PFSK-1 (cell line): ENCODE measurements around the gene CHIC1.

ENCODE experiments used
- FOXP2 ChIP-seq: optimal IDR thresholded peaks from 2 replicates; pipeline ENCODE3; 2011; ENCODE audit warnings: borderline replicate concordance, control low read depth, inconsistent platforms; ENCODE audit not compliant: insufficient read depth; ENCODE audit errors: extremely low read length, extremely low read depth
- POLR2AphosphoS5 ChIP-seq: IDR thresholded peaks from 2 replicates; pipeline ENCODE4 v1.6.1; 2012; ENCODE audit warnings: low read depth, mild to moderate bottlenecking, control low read depth, low read length, moderate library complexity
- TAF1 ChIP-seq: IDR thresholded peaks from 2 replicates; pipeline ENCODE4 v1.6.1; 2012; ENCODE audit warnings: low read length, control low read depth, borderline replicate concordance; ENCODE audit not compliant: insufficient read depth
- TF ChIP-seq, protein P1 (sequence below), 2 experiments: IDR thresholded peaks; 2 replicates each; pipeline versions ENCODE4 v1.6.1 to v1.8.0; 2011 to 2012; ENCODE audit warnings: low read depth in 2 of 2, low read length in 2 of 2, control low read depth in 1 of 2, inconsistent platforms in 1 of 2, mild to moderate bottlenecking in 1 of 2, moderate library complexity in 1 of 2; ENCODE audit not compliant: insufficient read depth in 1 of 2

DNA sequence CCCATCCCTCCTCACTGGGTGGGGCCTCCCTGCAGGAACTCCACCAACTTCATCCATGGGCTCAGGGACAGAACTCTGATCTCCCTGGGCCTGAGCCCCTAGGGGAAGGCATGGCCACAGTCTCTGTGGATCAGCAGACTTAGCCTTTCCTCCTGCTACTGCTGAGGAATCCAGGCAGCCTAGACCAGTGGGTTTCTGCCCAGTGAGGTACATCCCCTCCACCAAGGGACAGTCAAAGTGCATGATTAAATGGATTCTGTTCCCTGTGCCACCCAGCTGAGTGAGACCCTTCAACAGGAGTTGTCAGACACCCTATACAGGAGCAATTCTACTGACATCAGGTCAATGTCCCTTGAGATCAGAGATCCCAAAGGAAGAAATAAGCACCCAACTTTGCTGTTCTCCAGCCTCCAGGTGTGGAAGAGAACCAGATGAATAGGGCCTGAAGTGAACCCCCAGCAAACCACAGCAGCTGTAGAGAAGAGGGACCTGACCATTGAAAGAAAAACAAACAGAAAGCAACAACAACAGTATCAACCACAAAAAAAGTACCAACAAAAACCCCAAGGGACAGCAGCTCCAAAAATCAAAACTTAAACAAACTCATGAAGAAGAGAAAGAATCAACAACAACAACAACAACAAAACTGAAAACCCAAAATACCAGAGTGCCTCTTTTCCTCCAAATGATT, 84.8 kb downstream of the CHIC1 start:
- TF ChIP-seq, protein P1, sequence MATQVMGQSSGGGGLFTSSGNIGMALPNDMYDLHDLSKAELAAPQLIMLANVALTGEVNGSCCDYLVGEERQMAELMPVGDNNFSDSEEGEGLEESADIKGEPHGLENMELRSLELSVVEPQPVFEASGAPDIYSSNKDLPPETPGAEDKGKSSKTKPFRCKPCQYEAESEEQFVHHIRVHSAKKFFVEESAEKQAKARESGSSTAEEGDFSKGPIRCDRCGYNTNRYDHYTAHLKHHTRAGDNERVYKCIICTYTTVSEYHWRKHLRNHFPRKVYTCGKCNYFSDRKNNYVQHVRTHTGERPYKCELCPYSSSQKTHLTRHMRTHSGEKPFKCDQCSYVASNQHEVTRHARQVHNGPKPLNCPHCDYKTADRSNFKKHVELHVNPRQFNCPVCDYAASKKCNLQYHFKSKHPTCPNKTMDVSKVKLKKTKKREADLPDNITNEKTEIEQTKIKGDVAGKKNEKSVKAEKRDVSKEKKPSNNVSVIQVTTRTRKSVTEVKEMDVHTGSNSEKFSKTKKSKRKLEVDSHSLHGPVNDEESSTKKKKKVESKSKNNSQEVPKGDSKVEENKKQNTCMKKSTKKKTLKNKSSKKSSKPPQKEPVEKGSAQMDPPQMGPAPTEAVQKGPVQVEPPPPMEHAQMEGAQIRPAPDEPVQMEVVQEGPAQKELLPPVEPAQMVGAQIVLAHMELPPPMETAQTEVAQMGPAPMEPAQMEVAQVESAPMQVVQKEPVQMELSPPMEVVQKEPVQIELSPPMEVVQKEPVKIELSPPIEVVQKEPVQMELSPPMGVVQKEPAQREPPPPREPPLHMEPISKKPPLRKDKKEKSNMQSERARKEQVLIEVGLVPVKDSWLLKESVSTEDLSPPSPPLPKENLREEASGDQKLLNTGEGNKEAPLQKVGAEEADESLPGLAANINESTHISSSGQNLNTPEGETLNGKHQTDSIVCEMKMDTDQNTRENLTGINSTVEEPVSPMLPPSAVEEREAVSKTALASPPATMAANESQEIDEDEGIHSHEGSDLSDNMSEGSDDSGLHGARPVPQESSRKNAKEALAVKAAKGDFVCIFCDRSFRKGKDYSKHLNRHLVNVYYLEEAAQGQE (IDR thresholded peaks at IDR 0.05; ENCODE audit: insufficient read depth in 1 of 2, low read depth in 2 of 2, low read length in 2 of 2) = no peak
- no peak for TF ChIP-seq FOXP2
- TF ChIP-seq TAF1 = no peak
- no peak for TF ChIP-seq POLR2AphosphoS5
